ENCODE results near the gene LENG1.

Gene LENG1

GRCh38 chr19:54114340-54115108 lies 45.0 kb downstream of the LENG1 start:
- DNase-seq: peak in 42 of 58 donors; percentile 5 to 62 (median 26)

DNA sequence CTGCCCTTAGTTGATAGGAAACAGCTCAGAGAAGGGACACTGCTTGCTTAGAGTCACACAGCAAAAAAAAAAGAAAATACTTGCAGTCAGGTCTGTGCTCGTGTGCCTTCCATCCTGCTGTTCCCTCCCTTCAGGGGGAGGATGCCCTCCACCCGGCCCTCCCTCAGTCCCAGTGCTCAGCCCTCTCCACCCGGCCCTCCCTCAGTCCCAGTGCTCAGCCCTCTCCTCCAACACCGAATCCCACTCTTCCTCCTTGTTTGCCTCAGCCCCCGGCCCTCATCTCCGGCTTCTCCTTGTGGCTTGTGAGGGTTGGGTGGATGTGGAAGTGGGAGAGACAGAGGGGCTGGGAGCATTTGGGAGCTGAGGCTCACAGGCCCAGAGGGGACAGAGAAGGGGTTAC lies 49.9 kb downstream of the LENG1 start:
- peak in 1 of 58 donors; percentile 6 for DNase-seq

- DNase-seq: no peak
Observed at GRCh38 chr19:54108496-54108895, 51.0 kb downstream of the LENG1 start.

DNA sequence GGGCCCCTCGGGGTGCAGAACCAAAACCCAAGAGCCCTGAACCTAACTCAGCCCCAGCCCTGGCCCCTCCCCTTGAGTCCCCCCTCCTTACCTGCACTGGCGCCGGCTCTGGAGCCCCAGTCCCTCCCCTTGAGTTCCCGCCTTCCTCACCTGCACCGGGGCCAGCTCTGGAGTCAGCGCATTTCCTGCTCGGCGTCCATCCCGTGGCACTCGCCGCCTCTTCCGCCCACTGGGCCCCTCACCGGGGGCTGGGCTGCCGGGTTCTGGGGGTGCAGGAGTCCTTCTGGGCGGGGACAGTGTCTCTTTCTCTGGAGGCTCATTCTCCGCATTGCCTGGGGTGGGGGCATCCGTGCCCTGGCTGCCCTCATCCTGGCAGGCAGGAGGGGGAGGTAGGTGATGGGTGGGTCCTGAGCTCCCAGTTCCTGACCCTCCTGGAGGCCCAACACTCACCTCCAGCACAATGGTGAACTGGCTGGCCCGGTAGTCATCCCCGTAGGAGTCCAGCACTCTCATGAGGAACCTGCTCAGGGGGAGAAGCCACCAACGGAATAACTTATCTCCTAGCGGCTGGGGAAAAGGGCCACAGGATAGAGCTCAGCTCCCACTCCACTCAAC lies 51.5 kb downstream of the LENG1 start:
- no peak for DNase-seq

DNA sequence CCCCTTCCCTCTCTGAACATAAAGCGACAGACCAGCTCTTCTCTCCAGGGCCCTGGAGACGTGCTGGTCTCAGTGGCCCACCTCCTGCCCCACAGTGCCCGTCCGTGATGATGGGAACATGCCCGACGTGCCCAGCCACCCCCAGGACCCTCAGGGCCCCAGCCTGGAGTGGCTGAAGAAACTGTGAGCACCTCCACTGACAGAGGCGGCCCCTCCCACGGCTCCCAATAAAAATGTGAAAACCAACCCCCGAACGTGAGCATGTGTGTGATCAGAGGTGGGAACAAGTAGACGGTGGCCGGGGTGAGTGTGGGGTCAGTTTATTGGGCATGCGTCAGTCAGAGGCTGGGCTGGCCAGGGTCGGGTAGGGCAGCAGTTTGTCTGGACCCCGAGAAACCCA lies 52.8 kb downstream of the LENG1 start:
- no peak for DNase-seq

GRCh38 chr19:54105796-54106195 lies 53.7 kb downstream of the LENG1 start:
- DNase-seq: no peak

All from anterior cingulate cortex (tissue), 58 donors.